Activated CD8-positive, alpha-beta T cell treated with anti-CD3 and anti-CD28 coated beads, Interleukin-2, amount 10 ng/mL, durations not matched to agents 7 days and 5 days (primary cell): ENCODE data around the gene CMTM7. TPM values are rescaled to one million over a fixed set of nuclear protein-coding genes. Genes with fewer than 3 reads are reported as not detected.

ENCODE experiments used
- ATAC-seq: fragments of 150-1000 bp; cut with Tn5 transposase; one replicate; pipeline ENCODE4 v1.10.0; 2021; ENCODE audit warnings: moderate library complexity
- CTCF ChIA-PET: fragments of 350-600 bp; sonication (Branson Sonifier 250); formaldehyde crosslinking; loops from one replicate; lab custom pipeline; 2021; ENCODE audit warnings: antibody characterized with exemption; lab: Charles Lee
- POLR2A ChIA-PET: fragments of 350-600 bp; sonication (Branson Sonifier 250); formaldehyde crosslinking; loops from one replicate; lab custom pipeline; 2021; ENCODE audit warnings: antibody characterized with exemption; lab: Charles Lee
- DNase-seq: peaks from one replicate; pipeline ENCODE4 v3.0.0-alpha.2; 2020
- H3K27ac Mint-ChIP-seq: one replicate; pipeline ENCODE4 v1.8.0; 2021; ENCODE audit warnings: mild to moderate bottlenecking, mixed read lengths
- H3K27me3 Mint-ChIP-seq: one replicate; pipeline ENCODE4 v1.8.0; 2021; ENCODE audit warnings: low read depth, mixed read lengths
- H3K36me3 Mint-ChIP-seq: one replicate; pipeline ENCODE4 v1.8.0; 2021; ENCODE audit warnings: low read depth, mixed read lengths
- H3K4me1 Mint-ChIP-seq: one replicate; pipeline ENCODE4 v1.8.0; 2021; ENCODE audit warnings: low read depth, mixed read lengths
- H3K4me3 Mint-ChIP-seq: one replicate; pipeline ENCODE4 v1.8.0; 2021; ENCODE audit warnings: mild to moderate bottlenecking, mixed read lengths
- H3K9me3 Mint-ChIP-seq: one replicate; pipeline ENCODE4 v1.8.0; 2022; ENCODE audit warnings: mixed read lengths; ENCODE audit not compliant: insufficient read depth
- total RNA-seq, 2 experiments: library from RNA; stranded (reverse); gene quantifications; one replicate each; pipeline ENCODE4 v1.2.3, GENCODE V29; 2021

Gene CMTM7
- total RNA-seq = 10 to 100 TPM; 38.3 to 42.3 TPM

DNA sequence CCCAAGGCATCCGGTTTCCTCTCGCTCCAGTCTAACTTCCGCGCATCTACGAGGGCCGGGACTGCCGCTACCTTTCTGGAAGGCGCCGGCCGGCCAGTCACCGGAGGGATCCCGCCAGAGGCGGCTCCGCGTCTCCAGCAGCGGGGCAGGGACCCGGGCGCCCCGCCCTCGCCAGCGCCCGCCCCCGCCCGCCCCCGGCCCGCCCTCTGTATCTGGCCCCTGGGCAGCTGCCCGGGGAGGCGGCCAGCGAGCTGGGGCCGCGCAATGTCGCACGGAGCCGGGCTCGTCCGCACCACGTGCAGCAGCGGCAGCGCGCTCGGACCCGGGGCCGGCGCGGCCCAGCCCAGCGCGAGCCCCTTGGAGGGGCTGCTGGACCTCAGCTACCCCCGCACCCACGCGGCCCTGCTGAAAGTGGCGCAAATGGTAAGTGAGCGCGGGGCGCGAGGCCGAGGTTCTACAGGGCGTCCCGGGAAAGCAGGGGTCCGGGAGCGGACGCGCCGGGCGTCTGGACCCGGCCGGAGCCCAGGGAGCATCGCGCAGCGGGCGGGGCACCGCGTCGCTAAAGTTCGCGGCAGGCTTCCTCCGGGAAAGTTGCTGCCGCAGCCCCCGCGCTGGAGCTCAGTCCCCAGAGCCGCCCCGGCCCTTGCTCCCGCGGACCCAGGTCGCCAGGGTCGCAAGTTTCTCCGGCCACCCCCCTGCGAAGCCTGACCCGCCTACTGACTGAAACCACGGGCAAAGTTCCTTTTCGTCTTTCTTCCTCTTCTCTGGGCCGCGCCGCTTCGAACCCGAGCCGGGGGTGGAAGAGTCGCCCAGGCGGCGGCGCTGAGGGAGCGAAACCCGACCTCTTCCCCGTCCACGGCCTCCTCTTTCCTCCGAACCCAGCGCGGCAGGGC is at the start of gene CMTM7:
CMTM7 (plus strand) TSS at position 211 of the 893 bp plus-strand sequence; CDS start at position 265, 54 bp downstream.
- ATAC-seq = peak; percentile 84
- Mint-ChIP-seq H3K4me1 (peaks cover 56% of the 10 kb centered on the region), H3K36me3 (peaks cover 23% of the 10 kb centered on the region), H3K9me3 (no peaks in the 10 kb centered on the region), H3K27ac (peak within 1 kb of the TSS; percentile 92), H3K4me3 (peak within 1 kb of the TSS; percentile 98), H3K27me3 (no peaks in the 10 kb centered on the region)
- POLR2A ChIA-PET = interaction anchor here (0.7 to 2.9 kb wide), 9 partner anchors 8 to 110 kb away, joined by 3 to 9 read pairs (median 5); no protein-coding TSS in a partner anchor
- DNase-seq = peak; percentile 75
- CTCF ChIA-PET = interaction anchor here (0.8 to 7.3 kb wide), 9 partner anchors 17 to 859 kb away, joined by 3 to 60 read pairs (median 4); no protein-coding TSS in a partner anchor

DNA sequence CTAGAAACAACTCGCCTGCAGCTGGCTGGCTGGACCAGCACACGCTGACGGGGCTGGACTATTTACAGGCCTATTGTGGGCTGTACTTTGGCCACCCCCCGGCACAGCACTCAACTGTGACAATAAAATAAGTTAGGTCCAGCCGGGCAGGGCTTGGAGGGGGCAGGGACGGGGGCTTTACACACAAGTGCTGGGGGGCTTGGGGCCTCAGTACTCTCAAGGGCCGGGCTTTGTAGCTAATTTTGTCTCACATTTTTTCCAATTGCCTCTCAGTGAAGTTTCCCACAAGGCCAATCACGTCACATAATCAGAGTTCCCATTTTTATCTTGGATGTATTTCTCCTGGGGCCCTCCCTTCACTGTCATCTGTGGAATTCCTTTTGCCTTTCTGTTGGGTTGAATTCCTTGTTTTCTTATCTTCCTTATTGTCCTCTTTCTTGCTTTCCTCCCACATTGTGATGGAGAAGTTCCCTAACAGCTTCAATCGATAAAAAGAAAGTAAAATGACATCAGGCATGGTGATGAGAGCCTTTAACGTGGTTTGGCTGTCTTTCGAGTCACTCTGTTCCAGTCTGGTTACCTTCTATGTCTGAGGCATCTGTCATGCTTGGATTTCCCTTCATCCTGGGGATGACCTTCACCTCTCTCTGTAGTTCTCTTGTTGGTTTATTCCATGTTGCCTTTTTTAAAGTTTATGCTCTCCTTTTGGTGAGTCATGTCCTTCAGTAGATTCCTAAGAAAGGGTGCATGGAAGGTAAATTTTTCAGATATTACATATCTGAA is 44.1 kb upstream of the CMTM7 start:
- H3K27ac Mint-ChIP-seq = no peak overlapping the region
- no peaks in the 10 kb centered on the region for H3K9me3 Mint-ChIP-seq
- H3K4me3 Mint-ChIP-seq = no peak overlapping the region
- ChIA-PET POLR2A (no interaction called here), CTCF (interaction anchor here (0.7 to 1.7 kb wide), 5 partner anchors 13 to 171 kb away, joined by 3 to 5 read pairs (median 4); no protein-coding TSS in a partner anchor)
- DNase-seq (no peak), ATAC-seq (no peak)
- no peaks in the 10 kb centered on the region for H3K4me1 Mint-ChIP-seq
- H3K27me3 Mint-ChIP-seq = no peaks in the 10 kb centered on the region
- H3K36me3 Mint-ChIP-seq = no peaks in the 10 kb centered on the region

DNA sequence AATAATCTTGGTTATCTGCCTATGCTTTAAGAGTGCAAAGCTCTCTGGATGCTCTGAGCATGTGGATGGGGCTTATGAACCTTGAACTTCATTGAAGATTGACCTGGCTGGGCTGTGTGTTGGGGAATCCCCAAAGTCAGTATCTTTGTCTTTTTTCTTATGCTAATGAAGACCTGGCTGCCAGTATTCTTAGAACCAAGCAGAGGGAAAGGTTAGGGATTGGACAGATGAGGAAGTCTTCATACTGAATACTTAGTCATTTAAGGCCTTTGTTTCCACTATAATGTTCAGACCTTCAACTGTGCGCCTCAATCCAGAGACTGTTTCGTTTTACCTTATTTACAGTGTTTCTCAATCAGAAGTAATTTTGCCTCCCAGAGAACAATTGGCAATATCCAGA is 42.5 kb upstream of the CMTM7 start:
- no peak for DNase-seq
- Mint-ChIP-seq H3K27ac (no peak overlapping the region), H3K36me3 (no peaks in the 10 kb centered on the region), H3K27me3 (no peaks in the 10 kb centered on the region), H3K9me3 (no peaks in the 10 kb centered on the region), H3K4me1 (no peaks in the 10 kb centered on the region), H3K4me3 (no peak overlapping the region)
- POLR2A ChIA-PET = no interaction called here
- no peak for ATAC-seq
- CTCF ChIA-PET = no interaction called here

GRCh38 chr3:32352563-32352962 is 39.1 kb upstream of the CMTM7 start:
- no peak overlapping the region for H3K4me3 Mint-ChIP-seq
- H3K27ac Mint-ChIP-seq = no peak overlapping the region
- H3K36me3 Mint-ChIP-seq = no peaks in the 10 kb centered on the region
- DNase-seq (no peak), ATAC-seq (no peak)
- POLR2A ChIA-PET = no interaction called here
- no peaks in the 10 kb centered on the region for H3K4me1 Mint-ChIP-seq
- no peaks in the 10 kb centered on the region for H3K9me3 Mint-ChIP-seq
- no peaks in the 10 kb centered on the region for H3K27me3 Mint-ChIP-seq
- CTCF ChIA-PET = interaction anchor here (0.9 to 1.4 kb wide), 2 partner anchors 9 to 22 kb away, joined by 3 to 5 read pairs; no protein-coding TSS in a partner anchor

DNA sequence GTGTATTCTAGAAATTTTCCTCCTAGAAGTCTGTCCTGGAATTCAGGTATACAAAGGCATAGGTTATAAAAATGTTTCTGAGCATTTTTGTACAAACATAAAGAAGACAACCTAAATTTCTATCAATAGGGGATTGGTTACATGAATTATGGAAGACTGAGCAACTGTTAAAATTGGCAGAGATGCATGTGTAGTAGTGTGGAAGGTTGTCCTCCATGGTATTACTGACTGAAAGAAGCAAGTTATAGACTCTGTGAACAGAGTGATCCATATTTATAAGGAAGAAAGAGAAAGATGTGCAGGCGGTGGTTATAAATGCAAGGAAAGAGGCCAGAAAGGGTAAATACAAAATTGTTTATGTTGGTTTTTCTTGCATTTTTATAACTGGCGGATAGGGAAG is 38.3 kb upstream of the CMTM7 start:
- CTCF ChIA-PET = interaction anchor here (0.9 to 1.4 kb wide), 2 partner anchors 8 to 21 kb away, joined by 3 to 5 read pairs; no protein-coding TSS in a partner anchor
- H3K27me3 Mint-ChIP-seq = no peaks in the 10 kb centered on the region
- ATAC-seq = no peak

DNA sequence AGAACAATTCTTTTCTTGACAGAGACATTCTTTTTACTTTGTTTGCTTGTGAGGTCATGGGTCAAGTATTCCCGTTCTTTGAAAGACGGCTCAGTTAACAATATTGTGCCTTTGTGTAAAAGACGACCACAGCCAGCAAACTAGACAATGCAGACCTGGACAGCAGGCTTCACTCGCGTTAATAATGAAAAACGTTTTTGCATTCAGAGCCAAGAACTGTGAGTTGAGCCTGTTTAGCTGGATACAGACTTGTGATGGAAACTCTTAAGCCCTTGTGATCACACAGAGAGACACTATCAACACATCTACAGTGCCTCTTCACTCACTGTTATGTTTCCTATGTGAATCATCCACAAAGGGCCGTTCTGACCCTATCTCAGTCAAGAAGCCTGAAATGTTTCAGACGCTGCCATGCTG is 37.3 kb upstream of the CMTM7 start:
- Mint-ChIP-seq H3K9me3 (no peaks in the 10 kb centered on the region), H3K4me1 (no peaks in the 10 kb centered on the region), H3K36me3 (no peaks in the 10 kb centered on the region), H3K27ac (no peak overlapping the region), H3K27me3 (no peaks in the 10 kb centered on the region), H3K4me3 (no peak overlapping the region)
- no peak for ATAC-seq
- POLR2A ChIA-PET = no interaction called here
- CTCF ChIA-PET = no interaction called here
- no peak for DNase-seq

More for the DNA sequence above, 38.3 kb upstream of the CMTM7 start:
- Mint-ChIP-seq H3K27ac (no peak overlapping the region), H3K4me1 (no peaks in the 10 kb centered on the region), H3K4me3 (no peak overlapping the region), H3K9me3 (no peaks in the 10 kb centered on the region), H3K36me3 (no peaks in the 10 kb centered on the region)
- DNase-seq = no peak
- POLR2A ChIA-PET = no interaction called here

DNA sequence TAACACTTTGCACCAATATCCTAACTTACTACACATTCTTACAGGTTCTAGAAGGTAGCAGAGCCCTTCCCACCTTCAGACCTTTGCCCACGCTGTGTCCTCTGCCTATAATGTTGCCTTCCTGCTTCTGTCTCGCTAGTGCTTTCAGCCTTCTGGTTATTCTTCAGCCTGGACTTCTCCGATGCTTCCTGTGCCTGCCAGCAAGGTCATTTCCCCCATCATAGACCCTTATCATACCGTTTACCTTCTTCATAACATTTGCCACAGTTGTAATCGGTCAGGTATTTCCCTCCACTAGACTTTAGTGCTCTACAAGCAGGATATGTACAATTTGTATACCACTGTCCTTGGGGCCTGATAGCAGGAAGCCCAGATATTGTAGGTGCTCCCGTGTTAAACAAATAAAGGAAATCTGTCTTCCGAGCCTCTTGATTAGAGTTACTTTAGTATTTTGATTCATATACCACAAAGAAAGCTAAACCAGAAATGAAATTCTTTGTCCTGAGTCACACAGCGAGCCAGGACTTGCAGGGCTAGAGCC is 35.8 kb upstream of the CMTM7 start:
- Mint-ChIP-seq H3K27me3 (no peaks in the 10 kb centered on the region), H3K9me3 (no peaks in the 10 kb centered on the region), H3K36me3 (no peaks in the 10 kb centered on the region), H3K4me3 (no peak overlapping the region), H3K4me1 (no peaks in the 10 kb centered on the region), H3K27ac (no peak overlapping the region)
- ChIA-PET POLR2A (no interaction called here), CTCF (interaction anchor here (1.1 kb wide), 1 partner anchor 19 kb away, joined by 3 read pairs; no protein-coding TSS in a partner anchor)
- ATAC-seq (no peak), DNase-seq (no peak)

DNA sequence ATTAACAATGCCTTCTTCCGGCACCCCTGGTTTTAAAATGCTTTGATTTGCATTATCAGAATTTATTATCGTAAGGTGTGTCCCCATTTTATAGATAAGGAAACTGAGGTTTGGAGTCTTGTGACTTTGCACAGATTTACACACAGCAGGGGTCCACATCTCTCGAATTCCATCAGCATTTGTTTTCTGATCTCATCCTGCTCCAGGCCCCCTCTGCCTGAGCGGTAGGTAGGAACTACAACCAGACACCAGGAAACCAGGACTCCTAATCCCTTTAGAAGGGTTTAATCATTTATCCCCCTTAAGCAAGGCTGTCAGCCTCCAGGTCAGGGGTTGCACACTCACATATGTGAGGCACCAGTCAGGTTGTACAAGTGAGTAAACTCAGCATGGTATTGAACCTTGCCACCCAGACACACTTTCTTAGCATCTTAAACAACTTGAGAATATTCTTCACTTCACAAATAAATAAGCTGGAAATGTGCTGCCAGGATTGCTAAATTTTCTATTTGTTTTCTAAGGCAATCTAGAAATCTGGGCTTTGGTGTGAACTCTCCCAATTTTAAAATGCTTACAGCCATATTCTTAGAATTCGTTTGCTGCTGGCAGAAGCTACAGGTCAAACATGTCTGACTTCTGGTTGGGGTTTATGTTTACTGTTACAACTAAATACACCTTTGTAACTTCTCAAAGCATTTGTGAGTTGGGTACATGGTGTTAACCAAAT is 31.7 kb upstream of the CMTM7 start:
- no peak for DNase-seq
- Mint-ChIP-seq H3K36me3 (no peaks in the 10 kb centered on the region), H3K4me3 (no peak overlapping the region), H3K4me1 (no peaks in the 10 kb centered on the region), H3K9me3 (no peaks in the 10 kb centered on the region), H3K27ac (no peak overlapping the region), H3K27me3 (no peaks in the 10 kb centered on the region)
- ATAC-seq = no peak
- ChIA-PET POLR2A (no interaction called here), CTCF (interaction anchor here (0.7 to 7.1 kb wide), 3 partner anchors 15 to 68 kb away, joined by 3 to 45 read pairs (median 3); no protein-coding TSS in a partner anchor)

DNA sequence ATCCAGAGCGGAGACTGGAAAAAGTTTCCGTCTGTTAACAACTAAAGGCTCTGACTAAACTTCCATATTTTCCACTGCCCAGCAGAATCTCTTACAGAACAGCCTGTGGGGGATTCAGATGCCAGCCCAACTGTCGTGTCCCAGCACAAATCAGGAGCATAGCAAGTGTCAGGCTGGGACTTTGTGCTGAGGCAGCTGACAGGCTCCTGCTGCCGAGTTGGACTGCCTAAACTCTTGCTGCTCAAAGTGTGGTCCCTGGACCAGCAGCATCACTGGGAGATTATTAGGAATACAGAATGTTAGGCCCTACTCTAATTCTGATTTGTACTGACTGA is 31.2 kb upstream of the CMTM7 start:
- Mint-ChIP-seq H3K9me3 (no peaks in the 10 kb centered on the region), H3K27me3 (no peaks in the 10 kb centered on the region), H3K27ac (no peak overlapping the region), H3K4me3 (no peak overlapping the region), H3K4me1 (no peaks in the 10 kb centered on the region), H3K36me3 (no peaks in the 10 kb centered on the region)
- ChIA-PET CTCF (interaction anchor here (1.0 to 7.1 kb wide), 2 partner anchors 14 to 26 kb away, joined by 3 to 45 read pairs; no protein-coding TSS in a partner anchor), POLR2A (no interaction called here)
- ATAC-seq (no peak), DNase-seq (no peak)

- Mint-ChIP-seq H3K36me3 (no peaks in the 10 kb centered on the region), H3K27ac (no peak overlapping the region), H3K4me1 (peaks cover 20% of the 10 kb centered on the region), H3K27me3 (no peaks in the 10 kb centered on the region), H3K9me3 (no peaks in the 10 kb centered on the region), H3K4me3 (no peak overlapping the region)
- ChIA-PET CTCF (interaction anchor here (1.1 to 7.1 kb wide), 6 partner anchors 8 to 127 kb away, joined by 3 to 45 read pairs (median 6); no protein-coding TSS in a partner anchor), POLR2A (interaction anchor here (0.6 kb wide), 1 partner anchor 140 kb away, joined by 3 read pairs; no protein-coding TSS in a partner anchor)
- DNase-seq = no peak
- no peak for ATAC-seq
Observed at GRCh38 chr3:32366638-32367397, 24.8 kb upstream of the CMTM7 start.
